ENCODE data around the gene HDAC1. TPM values are rescaled to one million over a fixed set of nuclear protein-coding genes. Genes with fewer than 3 reads are reported as not detected.

HDAC1 gene
- total and polyA plus RNA-seq, 2 of the 4 experiments (the other 2 are of a cell fraction) = 95.5 to 139 TPM

DNA sequence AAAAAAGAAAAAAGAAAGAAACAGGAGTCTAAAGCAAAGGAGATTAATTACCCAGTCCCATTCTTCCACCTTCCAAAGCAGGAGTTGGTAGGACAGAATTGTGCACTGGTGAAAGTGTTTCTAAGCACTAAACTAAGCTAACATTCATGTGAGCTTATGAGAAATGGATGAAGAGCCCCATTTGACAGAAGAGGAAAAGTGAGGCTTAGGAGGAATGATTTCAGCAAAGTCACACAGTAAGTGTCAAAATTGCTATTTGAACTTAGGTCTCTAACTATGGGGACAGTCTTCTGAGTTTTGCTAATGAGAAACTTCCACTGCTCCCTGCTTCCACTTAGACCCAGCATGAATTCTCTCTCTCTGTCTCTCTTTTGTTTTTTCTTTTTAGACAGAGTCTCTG, 22.1 kb upstream of the HDAC1 start:
- TF ChIP-seq RAD21 (IDR thresholded peaks at IDR 0.05; ENCODE audit: low read length) (no peak), CEBPB (IDR thresholded peaks at IDR 0.05; ENCODE audit: low read depth, low read length) (no peak), CHD1 (IDR thresholded peaks at IDR 0.05; ENCODE audit: low read depth, low read length) (no peak), MXI1 (IDR thresholded peaks at IDR 0.05; ENCODE audit: borderline replicate concordance, low read depth, low read length) (no peak), MAFK (IDR thresholded peaks at IDR 0.05; ENCODE audit: low read depth, low read length) (no peak), POLR2A (IDR thresholded peaks at IDR 0.05; ENCODE audit: low read depth, low read length) (no peak), NFE2L2 (IDR thresholded peaks at IDR 0.05; ENCODE audit: low read depth, low read length) (no peak), SMC3 (IDR thresholded peaks at IDR 0.05; ENCODE audit: low read depth, low read length) (no peak), FOS (IDR thresholded peaks at IDR 0.05; ENCODE audit: low read depth, low read length) (no peak), BHLHE40 (IDR thresholded peaks at IDR 0.05; ENCODE audit: low read depth, low read length) (no peak), RCOR1 (IDR thresholded peaks at IDR 0.05; ENCODE audit: insufficient replicate concordance, low read length) (no peak), MAZ (IDR thresholded peaks at IDR 0.05; ENCODE audit: borderline replicate concordance, low read depth, low read length) (no peak), RFX5 (IDR thresholded peaks at IDR 0.05; ENCODE audit: low read depth, low read length) (no peak)
- TF ChIP-seq, protein P1, sequence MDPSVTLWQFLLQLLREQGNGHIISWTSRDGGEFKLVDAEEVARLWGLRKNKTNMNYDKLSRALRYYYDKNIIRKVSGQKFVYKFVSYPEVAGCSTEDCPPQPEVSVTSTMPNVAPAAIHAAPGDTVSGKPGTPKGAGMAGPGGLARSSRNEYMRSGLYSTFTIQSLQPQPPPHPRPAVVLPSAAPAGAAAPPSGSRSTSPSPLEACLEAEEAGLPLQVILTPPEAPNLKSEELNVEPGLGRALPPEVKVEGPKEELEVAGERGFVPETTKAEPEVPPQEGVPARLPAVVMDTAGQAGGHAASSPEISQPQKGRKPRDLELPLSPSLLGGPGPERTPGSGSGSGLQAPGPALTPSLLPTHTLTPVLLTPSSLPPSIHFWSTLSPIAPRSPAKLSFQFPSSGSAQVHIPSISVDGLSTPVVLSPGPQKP (IDR thresholded peaks at IDR 0.05; ENCODE audit: borderline replicate concordance, low read depth, low read length) = no peak
- TF ChIP-seq, protein P2, sequence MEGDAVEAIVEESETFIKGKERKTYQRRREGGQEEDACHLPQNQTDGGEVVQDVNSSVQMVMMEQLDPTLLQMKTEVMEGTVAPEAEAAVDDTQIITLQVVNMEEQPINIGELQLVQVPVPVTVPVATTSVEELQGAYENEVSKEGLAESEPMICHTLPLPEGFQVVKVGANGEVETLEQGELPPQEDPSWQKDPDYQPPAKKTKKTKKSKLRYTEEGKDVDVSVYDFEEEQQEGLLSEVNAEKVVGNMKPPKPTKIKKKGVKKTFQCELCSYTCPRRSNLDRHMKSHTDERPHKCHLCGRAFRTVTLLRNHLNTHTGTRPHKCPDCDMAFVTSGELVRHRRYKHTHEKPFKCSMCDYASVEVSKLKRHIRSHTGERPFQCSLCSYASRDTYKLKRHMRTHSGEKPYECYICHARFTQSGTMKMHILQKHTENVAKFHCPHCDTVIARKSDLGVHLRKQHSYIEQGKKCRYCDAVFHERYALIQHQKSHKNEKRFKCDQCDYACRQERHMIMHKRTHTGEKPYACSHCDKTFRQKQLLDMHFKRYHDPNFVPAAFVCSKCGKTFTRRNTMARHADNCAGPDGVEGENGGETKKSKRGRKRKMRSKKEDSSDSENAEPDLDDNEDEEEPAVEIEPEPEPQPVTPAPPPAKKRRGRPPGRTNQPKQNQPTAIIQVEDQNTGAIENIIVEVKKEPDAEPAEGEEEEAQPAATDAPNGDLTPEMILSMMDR (conservative IDR thresholded peaks at IDR 0.05; ENCODE audit: low read depth, low read length) = no peak
- TF ChIP-seq, protein P3, sequence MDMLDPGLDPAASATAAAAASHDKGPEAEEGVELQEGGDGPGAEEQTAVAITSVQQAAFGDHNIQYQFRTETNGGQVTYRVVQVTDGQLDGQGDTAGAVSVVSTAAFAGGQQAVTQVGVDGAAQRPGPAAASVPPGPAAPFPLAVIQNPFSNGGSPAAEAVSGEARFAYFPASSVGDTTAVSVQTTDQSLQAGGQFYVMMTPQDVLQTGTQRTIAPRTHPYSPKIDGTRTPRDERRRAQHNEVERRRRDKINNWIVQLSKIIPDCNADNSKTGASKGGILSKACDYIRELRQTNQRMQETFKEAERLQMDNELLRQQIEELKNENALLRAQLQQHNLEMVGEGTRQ (IDR thresholded peaks at IDR 0.05; ENCODE audit: low read depth, low read length) = no peak
- Histone ChIP-seq H2AK5ac (ENCODE audit: low read depth, low read length) (no peak overlapping the region), H3K9me3 (ENCODE audit: control insufficient read depth, insufficient read depth, low read length) (no peaks in the 10 kb centered on the region), H3K23ac (ENCODE audit: low read depth, low read length) (no peak overlapping the region), H3K27me3 (ENCODE audit: control insufficient read depth, insufficient read depth, low read length) (peaks cover 3% of the 10 kb centered on the region; the same call in 1 of the 2 replicates), H3K79me1 (ENCODE audit: low read depth in 1 of 2, low read length in 2 of 2) (no peaks in the 10 kb centered on the region), H3K9me1 (ENCODE audit: insufficient read depth, low read length) (0 out of 2 replicates have a peak, but pooled peaks cover 11% of the 10 kb centered on the region), H3K4me3 (ENCODE audit: insufficient read depth, low read depth, low read length) (no peak overlapping the region), H3K27ac (ENCODE audit: insufficient read depth, low read length) (no peak overlapping the region), H2BK5ac (ENCODE audit: low read depth, low read length, poor library complexity, severe bottlenecking) (no peak overlapping the region), H3K56ac (ENCODE audit: extremely low read depth, insufficient read depth, low read length) (no peak overlapping the region), H4K5ac (ENCODE audit: low read depth, low read length) (no peak overlapping the region), H3K18ac (ENCODE audit: low read depth, low read length) (no peak overlapping the region), H2BK20ac (ENCODE audit: low read depth, low read length) (no peak overlapping the region), H2AK9ac (replicated peaks; ENCODE audit: low read depth, low read length, poor library complexity) (no peak overlapping the region), H3K4me2 (ENCODE audit: low read depth, low read length) (no peak overlapping the region), H2AFZ (replicated peaks; ENCODE audit: low read length, poor library complexity) (no peak overlapping the region), H3K4me1 (ENCODE audit: control insufficient read depth, insufficient read depth, low read length) (peaks cover 14% of the 10 kb centered on the region), H4K20me1 (ENCODE audit: insufficient read depth, low read length) (no peaks in the 10 kb centered on the region), H2BK15ac (ENCODE audit: low read depth, low read length) (no peak overlapping the region), H4K91ac (ENCODE audit: insufficient read depth, low read depth, low read length) (no peak overlapping the region), H3K36me3 (ENCODE audit: control insufficient read depth, insufficient read depth, low read length) (no peaks in the 10 kb centered on the region), H4K8ac (ENCODE audit: low read depth in 2 of 2, low read length in 2 of 2) (no peak overlapping the region), H3K9ac (ENCODE audit: low read depth, low read length) (no peak overlapping the region), H3K14ac (replicated peaks; ENCODE audit: low read depth, low read length) (no peak overlapping the region), H2BK120ac (ENCODE audit: low read depth, low read length) (no peak overlapping the region), H3K4ac (ENCODE audit: low read depth, low read length) (no peak overlapping the region)
- DNase-seq = no peak
- dilution Hi-C loops (cut with HindIII; ENCODE audit: low sequenced_read_pairs, unreplicated experiment) (no loop called here), intact Hi-C loops (cut with micrococcal nuclease) (no loop called here), in situ Hi-C loops (cut with MboI; ENCODE audit: low sequenced_read_pairs) (no loop called here)
- BruUV-seq (replicated peaks) = no TSS peak
- ChIA-PET POLR2A (ENCODE audit: unreplicated experiment) (no interaction called here), CTCF (no interaction called here)
- no peak for ATAC-seq (ENCODE audit: low read depth)

Data from IMR-90 (cell line).